GM19238 (cell line): ENCODE measurements around the gene CORO6.

Experiments
- DNase-seq: peaks from one replicate; pipeline ENCODE4 v3.0.0; 2011; ENCODE audit warnings: low spot score; ENCODE audit not compliant: insufficient read length

CORO6 gene

DNA sequence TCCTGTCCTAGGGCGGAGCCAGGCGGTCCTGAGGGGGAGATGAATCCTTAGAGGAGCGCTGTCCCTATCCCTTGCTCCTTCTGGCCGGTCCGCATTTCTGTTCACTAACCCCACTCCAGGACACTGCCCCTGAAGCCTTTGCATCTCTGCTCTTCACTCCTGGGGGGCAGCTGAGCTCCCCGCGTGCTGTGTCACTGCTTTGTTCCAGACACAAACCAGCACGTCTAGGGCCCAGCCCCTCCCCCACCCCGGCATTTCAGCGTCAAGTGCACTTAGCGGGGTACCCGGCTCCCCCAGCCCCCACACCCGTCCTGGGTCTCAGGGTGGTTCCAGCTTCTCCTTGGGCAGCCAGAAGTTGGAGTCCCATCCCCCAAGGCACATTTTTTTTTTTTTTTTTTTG lies 8.9 kb downstream of the CORO6 start:
- DNase-seq, result no peak

DNA sequence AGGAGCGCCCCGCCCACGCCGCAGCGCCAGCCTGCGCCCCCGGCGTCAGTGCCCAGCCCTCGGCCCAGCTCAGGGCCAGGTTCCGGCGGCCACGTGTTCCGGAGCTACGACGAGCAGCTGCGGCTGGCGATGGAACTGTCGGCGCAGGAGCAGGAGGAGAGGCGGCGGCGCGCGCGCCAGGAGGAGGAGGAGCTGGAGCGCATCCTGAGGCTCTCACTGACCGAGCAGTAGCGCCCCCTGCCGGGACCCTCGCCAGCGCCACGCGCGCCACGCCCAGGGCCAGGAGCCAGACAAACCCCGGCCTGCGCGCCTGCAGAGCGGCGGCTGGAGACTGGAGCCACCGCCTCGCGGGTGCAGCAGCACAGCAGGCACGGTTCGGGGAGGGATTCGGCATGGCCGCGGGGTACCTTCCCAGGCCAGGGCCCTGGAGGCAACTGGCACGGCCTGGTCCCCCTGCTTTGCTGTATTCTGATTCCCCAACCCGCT lies 9.3 kb downstream of the CORO6 start:
- no peak for DNase-seq

DNA sequence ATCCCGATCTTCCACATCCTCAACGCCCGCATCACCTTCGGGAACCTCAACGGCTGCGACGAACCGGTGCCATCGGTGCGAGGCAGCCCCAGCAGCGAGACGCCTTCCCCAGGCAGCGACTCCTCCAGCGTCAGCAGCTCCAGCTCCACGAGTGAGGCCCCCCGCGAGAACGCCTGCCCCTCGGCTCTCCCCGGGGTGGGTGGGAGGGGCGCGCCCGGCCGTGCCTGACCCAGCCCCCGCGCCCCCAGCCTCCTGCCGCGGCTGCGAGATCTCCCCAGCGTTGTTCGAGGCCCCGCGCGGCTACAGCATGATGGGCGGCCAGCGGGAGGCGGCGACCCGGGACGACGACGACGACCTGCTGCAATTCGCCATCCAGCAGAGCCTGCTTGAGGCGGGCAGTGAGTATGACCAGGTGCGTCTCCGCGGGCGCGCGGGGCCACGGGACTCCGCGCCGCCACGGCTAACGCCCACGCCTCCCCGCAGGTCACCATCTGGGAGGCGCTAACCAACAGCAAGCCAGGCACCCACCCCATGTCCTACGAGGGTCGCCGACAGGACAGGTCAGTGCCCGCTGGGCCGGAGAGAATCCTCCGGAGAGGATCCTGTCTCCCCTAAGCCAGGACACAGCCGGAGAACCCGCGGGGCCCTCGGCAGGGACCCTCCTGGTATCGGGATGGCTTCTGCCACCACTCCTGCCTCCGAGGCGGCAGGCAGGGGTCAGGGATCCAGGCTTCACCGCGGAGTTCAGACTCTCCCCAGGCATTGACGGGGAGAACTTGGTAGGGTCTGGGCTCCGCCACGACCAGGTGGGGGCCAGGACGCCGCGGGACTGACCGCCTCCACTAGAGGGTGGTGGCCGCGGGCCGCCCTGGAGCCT lies 10.1 kb downstream of the CORO6 start:
- no peak for DNase-seq

DNA sequence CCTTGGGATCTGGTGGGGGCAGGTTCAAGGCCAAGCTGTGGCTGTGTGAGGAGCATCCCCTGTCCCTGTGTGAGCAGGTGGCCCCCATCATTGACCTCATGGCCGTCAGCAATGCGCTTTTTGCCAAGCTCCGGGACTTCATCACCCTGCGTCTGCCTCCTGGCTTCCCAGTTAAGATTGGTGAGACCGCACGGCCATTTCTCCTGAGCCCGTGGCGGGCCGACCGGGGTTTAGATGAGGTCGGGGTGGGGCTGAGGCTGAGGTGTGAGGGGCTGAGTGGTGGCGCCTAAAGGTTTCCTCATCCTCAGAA lies 10.7 kb downstream of the CORO6 start:
- no peak for DNase-seq

DNA sequence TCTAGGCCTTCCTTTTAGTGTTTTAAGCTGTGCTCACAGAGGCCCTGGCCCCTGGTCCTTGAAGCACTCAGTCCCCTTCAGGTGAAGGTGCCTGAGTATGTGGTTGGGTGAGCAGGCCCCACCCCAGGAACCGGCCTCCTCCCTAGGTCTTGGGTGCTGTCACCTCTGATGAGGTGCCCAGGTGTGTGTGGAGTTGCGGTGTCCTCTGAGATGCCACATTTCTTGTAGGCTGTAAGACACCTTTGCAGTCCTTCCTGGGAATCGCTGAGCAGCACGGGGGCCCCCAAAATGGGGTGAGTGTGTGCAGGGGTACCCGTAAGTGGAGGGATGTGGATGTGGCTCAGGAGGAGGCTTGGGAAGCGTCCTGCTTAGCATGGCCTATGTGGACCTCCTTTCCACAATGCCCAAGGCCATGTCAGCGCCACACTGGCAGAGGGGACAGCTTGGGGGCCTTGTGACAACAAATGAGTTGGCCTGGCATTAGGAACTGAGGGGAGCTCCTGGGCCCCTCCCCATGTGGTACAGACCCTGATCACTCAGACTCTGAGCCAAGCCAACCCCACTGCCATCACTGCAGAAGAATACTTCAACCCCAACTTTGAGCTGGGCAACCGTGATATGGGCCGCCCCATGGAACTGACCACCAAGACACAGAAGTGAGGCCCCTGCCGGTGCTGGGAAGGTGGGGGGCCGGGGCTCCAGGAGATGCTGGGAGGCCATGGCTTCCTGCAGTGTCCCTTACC lies 11.2 kb downstream of the CORO6 start:
- no peak for DNase-seq

DNA sequence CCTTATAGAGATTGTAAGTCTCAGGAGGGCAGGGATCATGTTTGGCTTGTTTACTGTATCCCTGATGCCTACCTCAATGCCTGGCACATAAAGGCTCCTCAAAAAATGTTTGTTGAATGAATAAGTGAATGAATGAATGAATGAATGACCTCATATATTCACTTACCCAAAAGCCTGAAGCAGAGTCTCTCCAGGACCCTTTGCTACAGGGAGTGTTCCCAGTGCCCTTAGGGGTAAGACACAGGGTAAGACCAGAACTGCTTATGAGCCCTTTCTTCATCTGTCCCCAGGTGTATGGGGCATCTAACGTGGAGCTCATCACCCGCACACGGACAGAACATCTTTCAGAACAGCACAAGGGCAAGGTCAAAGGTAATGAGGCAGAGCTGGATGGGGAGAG lies 12.3 kb downstream of the CORO6 start:
- no peak for DNase-seq

DNA sequence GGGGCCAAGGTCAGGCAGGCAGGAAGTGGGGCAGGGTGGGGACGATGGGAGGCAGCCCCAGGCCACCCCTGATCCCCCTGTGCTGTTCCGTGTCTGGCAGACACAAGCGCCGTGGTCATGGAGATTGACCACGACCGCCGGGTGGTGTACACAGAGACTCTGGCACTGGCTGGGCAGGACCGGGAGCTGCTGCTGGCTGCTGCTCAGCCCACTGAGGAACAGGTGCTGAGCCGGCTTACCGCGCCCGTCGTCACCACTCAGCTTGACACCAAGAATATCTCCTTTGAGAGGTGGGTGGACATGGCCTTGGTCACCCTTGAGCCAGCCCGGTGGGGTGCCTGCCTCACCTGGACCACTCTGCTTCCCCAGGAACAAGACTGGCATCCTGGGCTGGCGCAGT lies 13.7 kb downstream of the CORO6 start:
- DNase-seq, result no peak

DNA sequence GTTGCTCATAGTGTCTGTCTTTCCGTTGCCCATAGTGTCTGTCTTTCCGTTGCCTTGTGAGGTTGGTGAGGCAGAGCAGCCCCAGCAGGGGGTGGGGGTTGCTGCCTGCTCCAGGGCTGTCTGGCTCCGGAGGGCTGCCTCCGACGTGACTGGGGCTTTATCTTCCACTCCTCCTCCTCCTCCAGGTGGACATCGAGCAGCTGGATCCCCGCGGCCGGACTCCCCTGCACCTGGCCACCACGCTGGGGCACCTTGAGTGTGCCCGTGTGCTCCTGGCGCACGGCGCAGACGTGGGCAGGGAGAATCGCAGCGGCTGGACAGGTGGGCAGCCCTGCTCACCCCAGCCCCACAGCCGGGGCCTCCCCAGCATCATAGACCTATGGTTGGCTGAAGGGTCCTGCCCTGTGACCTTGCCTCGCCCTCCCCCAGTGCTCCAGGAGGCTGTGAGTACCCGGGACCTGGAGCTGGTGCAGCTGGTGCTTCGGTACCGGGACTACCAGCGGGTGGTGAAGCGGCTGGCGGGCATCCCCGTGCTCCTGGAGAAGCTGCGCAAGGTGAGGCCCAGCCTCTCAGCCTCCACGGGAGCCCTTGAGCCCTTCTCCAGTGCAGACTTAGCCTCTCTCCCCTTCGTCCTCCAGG lies 15.0 kb downstream of the CORO6 start:
- DNase-seq, result no peak

DNA sequence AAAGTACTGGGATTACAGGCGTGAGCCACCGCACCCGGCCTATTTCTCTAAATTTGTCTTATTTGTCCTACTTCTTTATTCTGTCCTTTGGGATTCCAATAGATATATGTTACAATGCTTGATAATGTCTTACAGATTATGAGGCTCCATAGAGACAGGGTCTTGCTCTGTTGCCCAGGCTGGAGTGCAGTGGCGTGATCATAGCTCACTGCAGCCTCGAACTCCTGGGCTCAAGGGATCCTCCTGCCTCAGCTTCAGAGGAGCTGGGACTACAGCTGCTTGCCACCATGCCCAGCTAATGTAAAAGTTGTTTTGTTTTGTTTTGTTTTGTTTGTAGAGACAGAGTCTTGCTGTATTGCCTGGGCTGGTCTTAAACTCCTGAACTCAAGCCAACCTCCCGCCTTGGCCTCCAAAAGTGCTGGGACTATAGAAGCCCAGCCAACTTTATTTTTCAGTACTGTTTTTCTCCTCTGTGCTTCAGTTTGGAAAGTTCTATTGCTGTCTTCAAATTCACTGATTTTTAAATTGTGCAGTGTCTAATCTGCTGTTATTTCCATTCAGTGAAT lies 19.5 kb downstream of the CORO6 start:
- no peak for DNase-seq

DNA sequence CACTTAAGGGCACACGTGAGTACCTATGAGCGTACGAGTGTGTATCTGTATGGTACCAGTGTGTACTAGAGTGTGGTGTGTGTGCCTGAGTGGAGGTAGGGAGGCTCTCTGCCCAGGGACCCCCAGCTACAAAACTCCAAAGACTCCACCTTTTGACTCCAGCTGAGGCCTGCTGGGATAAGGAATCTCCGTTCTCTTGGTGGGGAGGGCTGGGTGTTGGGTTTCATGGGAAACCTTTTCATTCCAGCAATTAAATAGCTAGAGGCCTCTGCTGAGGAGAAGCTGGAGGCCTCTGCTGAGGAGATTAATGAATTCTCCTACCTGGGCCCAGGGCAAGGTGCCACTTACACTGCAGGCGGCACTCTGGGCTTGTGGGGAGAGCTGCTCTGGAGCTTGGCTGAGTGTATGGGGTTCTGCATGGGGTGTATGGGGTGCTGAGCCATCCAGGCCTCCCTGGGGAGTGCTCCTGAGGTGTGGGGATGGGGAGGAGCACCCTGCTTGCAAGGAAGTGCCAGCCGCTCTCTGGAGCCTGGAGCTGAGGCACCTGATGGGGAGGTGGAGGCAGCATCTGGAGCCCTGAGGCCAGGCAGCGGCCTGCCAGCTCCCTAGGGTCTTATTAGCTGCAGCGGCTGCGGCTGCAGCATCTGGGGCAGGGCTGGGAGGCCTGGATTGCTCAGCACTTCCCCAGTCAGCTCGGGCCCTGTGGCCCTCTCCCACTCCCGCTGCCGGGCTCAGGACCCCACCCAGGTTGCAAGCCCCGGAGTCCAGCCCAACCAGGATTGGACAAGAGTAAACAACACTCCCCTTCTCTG lies 25.1 kb downstream of the CORO6 start:
- DNase-seq, result no peak

DNA sequence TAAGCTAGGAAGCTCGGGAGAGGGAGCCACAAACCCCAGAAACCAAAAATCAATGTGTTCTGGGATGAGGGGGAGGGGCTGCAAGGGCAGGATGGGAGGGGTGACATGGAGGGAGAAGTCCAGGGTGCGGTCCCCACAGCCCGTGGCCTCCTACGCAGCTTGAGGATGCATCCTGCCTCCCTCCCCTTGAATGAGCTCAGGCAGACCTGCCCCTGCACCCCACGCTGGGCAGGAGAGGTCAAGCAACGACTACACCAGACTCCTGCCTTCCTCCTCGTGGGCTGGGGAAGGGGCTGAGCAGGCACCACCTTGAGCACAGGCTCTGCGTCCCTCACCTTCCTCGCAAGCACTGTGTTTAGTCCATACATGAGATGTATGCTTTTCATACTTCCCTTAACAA lies 25.9 kb downstream of the CORO6 start:
- no peak for DNase-seq

DNA sequence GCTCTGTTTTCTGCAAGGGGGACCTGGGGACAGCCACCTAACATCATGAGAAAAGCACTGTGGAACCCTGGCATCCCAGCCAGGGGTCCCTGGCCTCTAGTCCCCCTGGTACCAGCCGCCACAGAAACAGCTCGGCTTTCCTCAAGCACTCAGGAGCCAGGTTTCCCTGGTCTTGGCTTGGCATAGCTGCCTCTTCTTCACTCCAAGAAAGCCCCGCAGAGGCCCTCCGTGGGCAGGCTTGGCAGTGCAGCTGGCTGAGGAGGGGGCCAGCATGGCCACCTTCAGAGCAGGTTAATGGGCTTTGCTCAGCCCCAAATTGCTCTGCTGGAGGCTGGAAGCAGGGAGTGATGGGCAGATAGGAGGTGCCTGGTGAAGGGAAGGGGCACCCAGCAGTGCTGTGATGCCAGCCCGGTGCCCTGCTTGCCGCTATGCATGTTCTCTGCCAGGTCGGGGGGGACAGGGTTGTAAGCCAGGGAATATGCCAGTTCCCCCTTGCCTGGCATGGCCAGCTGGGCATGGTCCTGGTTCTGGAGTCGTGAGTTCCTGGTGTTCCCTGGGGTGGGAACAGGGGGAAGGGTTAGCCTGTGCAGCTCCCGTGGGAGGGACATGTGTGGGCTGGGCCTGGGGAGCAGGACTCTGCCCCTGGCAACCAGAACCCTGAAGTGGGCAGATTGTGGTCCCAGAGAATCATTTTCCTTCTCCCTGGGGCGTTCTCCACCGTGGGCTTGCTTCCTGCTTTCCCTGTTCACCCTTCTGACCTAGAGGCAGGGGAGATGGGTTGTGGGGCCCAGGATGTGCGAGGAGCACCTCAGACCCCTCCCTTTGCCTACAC lies 26.6 kb downstream of the CORO6 start:
- DNase-seq, result no peak

DNA sequence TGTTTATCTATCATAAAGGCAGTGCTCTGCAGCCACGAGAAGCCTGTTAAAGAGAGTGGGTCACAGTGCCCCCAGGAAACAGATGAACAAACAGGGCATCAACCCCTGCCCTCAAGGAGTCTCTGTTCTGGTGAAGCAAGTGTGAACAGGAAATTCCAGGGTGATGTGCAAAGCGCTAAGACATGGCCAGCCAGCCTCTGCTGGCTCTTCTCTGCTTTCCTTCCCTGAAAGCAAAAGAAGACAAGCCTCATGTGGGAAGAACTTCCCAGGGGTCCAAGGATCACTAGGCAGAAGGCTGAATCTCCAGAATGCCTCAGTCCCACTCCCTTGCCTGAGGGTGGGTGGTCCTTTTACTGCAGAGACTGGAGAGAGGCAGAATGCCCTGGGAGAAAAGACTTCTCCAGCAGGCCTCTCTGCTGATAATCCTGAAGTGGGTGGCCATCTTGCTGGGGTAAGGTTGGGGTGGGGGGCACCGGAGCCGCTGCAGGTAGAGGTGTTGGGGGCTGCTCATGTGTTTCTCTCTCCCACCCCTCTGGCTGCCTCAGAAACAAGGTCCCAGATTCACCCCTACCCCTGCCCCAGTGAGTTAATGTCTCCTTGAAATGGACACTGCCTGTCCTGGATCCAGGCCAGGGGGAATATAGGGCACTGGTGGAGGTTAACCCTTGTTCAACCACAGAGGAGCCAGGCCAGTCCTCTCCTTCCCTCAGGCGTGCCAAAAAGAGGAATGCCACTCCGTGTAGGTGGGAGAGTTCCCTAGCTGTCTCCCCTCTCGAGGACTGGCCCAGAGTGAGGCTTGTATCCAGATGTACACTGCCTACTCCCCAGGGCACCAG lies 27.4 kb downstream of the CORO6 start:
- DNase-seq, result no peak

DNA sequence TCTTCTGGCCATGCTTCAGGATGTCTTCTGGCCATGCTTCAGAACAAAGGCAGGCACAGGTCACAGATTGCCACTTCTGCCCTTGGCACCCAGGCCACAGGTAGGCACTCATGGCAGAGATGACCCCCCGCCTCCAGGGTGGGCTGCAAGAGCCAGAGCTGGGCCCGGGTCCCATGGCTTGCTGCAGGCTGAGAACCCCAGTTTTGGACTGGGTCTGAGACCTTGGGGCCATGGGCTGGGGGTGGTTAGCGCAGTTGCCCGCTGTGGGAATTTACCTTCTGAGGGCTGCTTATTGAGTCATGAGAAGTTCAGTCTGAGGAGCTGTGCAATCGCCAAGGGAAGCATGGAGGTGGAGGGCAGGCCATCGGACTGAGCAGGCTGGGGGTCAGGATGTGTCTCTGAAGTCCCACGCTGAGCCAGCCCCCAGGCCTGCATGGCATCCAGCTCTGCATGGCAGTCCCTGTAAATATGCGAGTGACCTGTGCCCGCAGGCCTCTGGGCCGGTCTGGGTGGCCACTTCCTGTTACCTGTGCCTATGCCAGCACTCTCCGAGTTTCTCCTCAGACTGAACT lies 28.1 kb downstream of the CORO6 start:
- DNase-seq, result no peak

DNA sequence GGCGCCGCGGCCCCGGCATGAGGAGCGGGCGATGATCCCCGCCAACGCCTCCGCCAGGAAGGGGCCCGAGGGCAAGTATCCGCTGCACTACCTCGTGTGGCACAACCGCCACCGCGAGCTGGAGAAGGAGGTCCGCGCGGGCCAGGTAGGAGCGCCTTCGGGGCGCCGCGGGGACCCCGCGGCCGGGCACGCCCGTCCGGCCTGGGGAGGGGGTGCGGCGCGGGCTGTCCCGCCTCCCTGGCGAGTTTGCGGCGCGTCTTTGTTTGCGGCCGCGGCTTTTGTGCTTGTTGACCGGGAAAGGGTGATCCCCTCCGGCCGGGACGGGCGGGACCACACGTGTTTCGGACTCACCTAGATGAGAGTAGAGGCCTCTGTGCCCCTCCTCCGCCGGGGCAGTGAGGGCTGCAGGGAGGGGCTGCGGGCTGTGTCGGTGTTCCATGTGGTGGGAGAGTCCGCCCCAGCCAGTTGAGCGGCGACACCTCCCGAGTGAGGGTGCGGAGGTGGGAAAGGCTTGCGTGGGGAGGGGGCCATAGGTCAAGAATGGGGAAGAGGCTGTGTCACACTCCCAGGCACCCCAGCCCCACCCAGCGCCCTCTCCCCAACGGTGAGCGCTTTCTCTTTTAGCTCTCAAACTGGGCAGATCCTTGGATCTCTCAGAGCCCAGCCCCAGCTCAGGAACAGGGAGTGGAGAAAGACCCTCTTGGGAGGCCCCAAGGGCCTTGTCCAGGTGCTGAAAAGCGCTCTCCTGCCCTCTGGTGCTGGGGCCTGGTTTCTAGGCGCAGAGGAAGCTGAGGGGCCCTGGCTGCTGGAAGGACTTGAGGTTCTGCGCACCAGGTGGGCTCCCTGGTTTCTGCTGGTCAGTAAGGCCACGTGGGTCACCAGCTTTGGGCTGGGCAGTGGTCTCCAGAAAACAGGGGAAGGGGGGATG lies 28.9 kb downstream of the CORO6 start:
- DNase-seq, result no peak

DNA sequence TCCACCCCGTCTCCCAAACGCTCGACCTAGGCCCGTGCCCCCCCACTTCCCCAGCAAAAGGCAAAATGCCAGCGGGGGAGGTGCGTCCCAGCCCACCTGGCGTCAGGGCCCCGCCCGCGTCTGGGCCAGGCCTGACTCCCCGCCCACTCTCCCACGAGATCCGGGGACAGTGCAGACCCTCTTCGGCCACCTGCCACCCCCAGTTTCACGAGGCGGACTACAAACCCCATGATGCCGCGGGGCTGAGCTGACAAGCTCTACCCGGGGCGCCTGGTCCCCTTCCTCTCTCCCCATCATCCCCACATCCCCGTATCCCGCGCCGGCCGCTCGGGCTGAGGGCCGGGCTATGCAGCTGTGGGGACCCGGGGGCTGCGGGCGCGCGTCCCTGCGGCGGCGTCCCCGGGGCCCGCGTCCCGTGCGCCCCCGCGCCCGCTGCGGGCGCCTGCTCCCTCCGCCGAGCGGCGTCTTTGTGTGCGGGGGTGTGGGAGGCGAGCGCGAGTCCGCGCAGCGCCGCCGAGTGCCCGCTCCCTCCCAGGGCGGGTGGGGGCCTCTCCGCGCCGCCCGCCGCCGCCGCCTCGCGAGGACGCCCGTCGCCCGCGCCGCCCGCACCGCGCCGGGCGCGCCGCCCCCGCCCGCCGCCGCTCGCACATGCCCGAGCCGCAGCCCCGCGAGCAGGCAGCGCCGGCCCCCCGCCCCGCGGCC lies 29.7 kb downstream of the CORO6 start, which contains the start of gene ANKRD13B:
Gene ANKRD13B, plus strand, starts transcription at position 283 of the 702 bp plus-strand sequence. CDS start 490 bp downstream, outside the sequence.
- no peak for DNase-seq
